ENCODE measurements around the gene CCL24.

DNA sequence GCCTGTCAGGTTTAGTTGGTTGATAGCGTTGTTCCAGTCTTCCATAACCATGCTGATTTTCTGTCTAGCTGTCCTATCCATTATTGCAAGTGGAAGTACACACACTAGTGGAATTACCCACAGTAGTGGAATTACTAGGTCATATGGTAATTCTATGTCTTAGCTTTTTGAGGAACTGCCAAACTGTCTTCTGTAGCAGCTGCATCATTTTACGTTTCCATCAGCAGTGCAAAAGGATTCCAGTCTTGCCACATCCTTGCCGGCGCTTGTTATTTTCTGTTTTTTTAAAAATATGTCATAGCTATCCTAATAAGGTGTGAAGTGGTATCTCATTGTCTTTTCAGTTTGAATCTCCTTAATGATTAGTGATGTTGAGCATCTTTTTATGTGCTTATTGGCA is 48.0 kb upstream of the CCL24 start:
- TF ChIP-seq POLR2A (IDR thresholded peaks at IDR 0.05; ENCODE audit: low read depth, low read length) (no peak), FOS (IDR thresholded peaks at IDR 0.05; ENCODE audit: low read depth, low read length) (no peak), MXI1 (IDR thresholded peaks at IDR 0.05; ENCODE audit: borderline replicate concordance, low read depth, low read length) (no peak), RFX5 (IDR thresholded peaks at IDR 0.05; ENCODE audit: low read depth, low read length) (no peak), SMC3 (IDR thresholded peaks at IDR 0.05; ENCODE audit: low read depth, low read length) (no peak), MAFK (IDR thresholded peaks at IDR 0.05; ENCODE audit: low read depth, low read length) (no peak), CEBPB (IDR thresholded peaks at IDR 0.05; ENCODE audit: low read depth, low read length) (peak; percentile 55), CHD1 (IDR thresholded peaks at IDR 0.05; ENCODE audit: low read depth, low read length) (no peak), BHLHE40 (IDR thresholded peaks at IDR 0.05; ENCODE audit: low read depth, low read length) (no peak), RAD21 (IDR thresholded peaks at IDR 0.05; ENCODE audit: low read length) (no peak)
- TF ChIP-seq, protein P1, sequence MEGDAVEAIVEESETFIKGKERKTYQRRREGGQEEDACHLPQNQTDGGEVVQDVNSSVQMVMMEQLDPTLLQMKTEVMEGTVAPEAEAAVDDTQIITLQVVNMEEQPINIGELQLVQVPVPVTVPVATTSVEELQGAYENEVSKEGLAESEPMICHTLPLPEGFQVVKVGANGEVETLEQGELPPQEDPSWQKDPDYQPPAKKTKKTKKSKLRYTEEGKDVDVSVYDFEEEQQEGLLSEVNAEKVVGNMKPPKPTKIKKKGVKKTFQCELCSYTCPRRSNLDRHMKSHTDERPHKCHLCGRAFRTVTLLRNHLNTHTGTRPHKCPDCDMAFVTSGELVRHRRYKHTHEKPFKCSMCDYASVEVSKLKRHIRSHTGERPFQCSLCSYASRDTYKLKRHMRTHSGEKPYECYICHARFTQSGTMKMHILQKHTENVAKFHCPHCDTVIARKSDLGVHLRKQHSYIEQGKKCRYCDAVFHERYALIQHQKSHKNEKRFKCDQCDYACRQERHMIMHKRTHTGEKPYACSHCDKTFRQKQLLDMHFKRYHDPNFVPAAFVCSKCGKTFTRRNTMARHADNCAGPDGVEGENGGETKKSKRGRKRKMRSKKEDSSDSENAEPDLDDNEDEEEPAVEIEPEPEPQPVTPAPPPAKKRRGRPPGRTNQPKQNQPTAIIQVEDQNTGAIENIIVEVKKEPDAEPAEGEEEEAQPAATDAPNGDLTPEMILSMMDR (conservative IDR thresholded peaks at IDR 0.05; ENCODE audit: low read depth, low read length), result no peak
- TF ChIP-seq, protein P2, sequence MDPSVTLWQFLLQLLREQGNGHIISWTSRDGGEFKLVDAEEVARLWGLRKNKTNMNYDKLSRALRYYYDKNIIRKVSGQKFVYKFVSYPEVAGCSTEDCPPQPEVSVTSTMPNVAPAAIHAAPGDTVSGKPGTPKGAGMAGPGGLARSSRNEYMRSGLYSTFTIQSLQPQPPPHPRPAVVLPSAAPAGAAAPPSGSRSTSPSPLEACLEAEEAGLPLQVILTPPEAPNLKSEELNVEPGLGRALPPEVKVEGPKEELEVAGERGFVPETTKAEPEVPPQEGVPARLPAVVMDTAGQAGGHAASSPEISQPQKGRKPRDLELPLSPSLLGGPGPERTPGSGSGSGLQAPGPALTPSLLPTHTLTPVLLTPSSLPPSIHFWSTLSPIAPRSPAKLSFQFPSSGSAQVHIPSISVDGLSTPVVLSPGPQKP (IDR thresholded peaks at IDR 0.05; ENCODE audit: borderline replicate concordance, low read depth, low read length), result no peak
- TF ChIP-seq, protein P3, sequence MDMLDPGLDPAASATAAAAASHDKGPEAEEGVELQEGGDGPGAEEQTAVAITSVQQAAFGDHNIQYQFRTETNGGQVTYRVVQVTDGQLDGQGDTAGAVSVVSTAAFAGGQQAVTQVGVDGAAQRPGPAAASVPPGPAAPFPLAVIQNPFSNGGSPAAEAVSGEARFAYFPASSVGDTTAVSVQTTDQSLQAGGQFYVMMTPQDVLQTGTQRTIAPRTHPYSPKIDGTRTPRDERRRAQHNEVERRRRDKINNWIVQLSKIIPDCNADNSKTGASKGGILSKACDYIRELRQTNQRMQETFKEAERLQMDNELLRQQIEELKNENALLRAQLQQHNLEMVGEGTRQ (IDR thresholded peaks at IDR 0.05; ENCODE audit: low read depth, low read length), result no peak

Data from IMR-90 (cell line).